CD14-positive monocyte (primary cell): ENCODE results near the gene SLC35F5. TPM values are rescaled to one million over a fixed set of nuclear protein-coding genes. Genes with fewer than 3 reads are reported as not detected.

ENCODE experiments used
- DNase-seq, 3 donors: peaks; one replicate each; pipeline ENCODE4 v3.0.0-alpha.2; 2011 to 2022
- H2AFZ ChIP-seq: 2 replicates; pipeline ENCODE4 v1.6.0; 2012; ENCODE audit warnings: mild to moderate bottlenecking, low read depth, low read length, inconsistent platforms; ENCODE audit not compliant: insufficient read depth, poor library complexity, severe bottlenecking
- H3K27ac ChIP-seq, 2 donors: 1 replicate in 1 of 2; 2 replicates in 1 of 2; pipeline ENCODE4 v1.5.1; 2012 to 2013; ENCODE audit warnings: low read length in 2 of 2, control low read depth in 1 of 2, inconsistent platforms in 1 of 2, low read depth in 1 of 2, mild to moderate bottlenecking in 1 of 2
- H3K27me3 ChIP-seq, 2 donors: one replicate each; pipeline versions ENCODE4 v1.6.0 to v1.6.1; 2011 to 2013; ENCODE audit warnings: low read length in 2 of 2; ENCODE audit not compliant: control insufficient read depth in 2 of 2, insufficient read depth in 2 of 2
- H3K36me3 ChIP-seq, 2 donors: replicated peaks in 1 of 2; 1 replicate in 1 of 2; 2 replicates in 1 of 2; pipeline versions ENCODE4 v1.5.1 to v1.6.1; 2012 to 2013; ENCODE audit warnings: low read length in 2 of 2, control low read depth in 1 of 2, inconsistent platforms in 1 of 2, mild to moderate bottlenecking in 1 of 2; ENCODE audit not compliant: insufficient read depth in 2 of 2, control insufficient read depth in 1 of 2
- H3K4me1 ChIP-seq, 2 donors: 1 replicate in 1 of 2; 2 replicates in 1 of 2; pipeline versions ENCODE4 v1.5.1 to v1.6.1; 2012 to 2013; ENCODE audit warnings: low read length in 2 of 2, control low read depth in 1 of 2, inconsistent platforms in 1 of 2, mild to moderate bottlenecking in 1 of 2, moderate library complexity in 1 of 2; ENCODE audit not compliant: insufficient read depth in 2 of 2, control insufficient read depth in 1 of 2
- H3K4me2 ChIP-seq: replicated peaks from 2 replicates; pipeline ENCODE3; 2012; ENCODE audit warnings: low read length, moderate library complexity, mild to moderate bottlenecking; ENCODE audit not compliant: poor library complexity, severe bottlenecking; ENCODE audit errors: extremely low read depth
- H3K4me3 ChIP-seq, 3 experiments: fragments of 200-600 bp in 1 of 3; sonication (generic) in 1 of 3; replicated peaks in 1 of 3; 1 replicate in 2 of 3; 2 replicates in 1 of 3; pipeline ENCODE4 v1.5.1; 2011 to 2013; ENCODE audit warnings: low read length in 3 of 3, mild to moderate bottlenecking in 3 of 3, control low read depth in 2 of 3, low read depth in 2 of 3, inconsistent platforms in 1 of 3, moderate library complexity in 1 of 3
- H3K79me2 ChIP-seq: 2 replicates; pipeline ENCODE4 v1.6.0; 2012; ENCODE audit warnings: mild to moderate bottlenecking, control low read depth, inconsistent platforms, low read length, moderate library complexity; ENCODE audit not compliant: insufficient read depth
- H3K9ac ChIP-seq: 2 replicates; pipeline ENCODE4 v1.6.0; 2017; ENCODE audit warnings: low read length, mild to moderate bottlenecking; ENCODE audit not compliant: insufficient read depth, poor library complexity, severe bottlenecking
- H3K9me3 ChIP-seq, 2 donors: replicated peaks in 1 of 2; 1 replicate in 1 of 2; 2 replicates in 1 of 2; pipeline versions ENCODE4 v1.5.1 to v1.6.1; 2012 to 2013; ENCODE audit warnings: low read length in 2 of 2, control low read depth in 1 of 2; ENCODE audit not compliant: control insufficient read depth in 1 of 2, insufficient read depth in 1 of 2
- H4K20me1 ChIP-seq: 2 replicates; pipeline ENCODE4 v1.6.0; 2012; ENCODE audit warnings: mild to moderate bottlenecking, low read length, control low read depth, moderate library complexity; ENCODE audit not compliant: insufficient read depth
- H3K27ac Mint-ChIP-seq, 7 donors: one replicate each; pipeline ENCODE4 v1.8.0; 2020; ENCODE audit warnings: mild to moderate bottlenecking in 7 of 7, mixed read lengths in 7 of 7, moderate library complexity in 6 of 7, inconsistent platforms in 2 of 7
- H3K27me3 Mint-ChIP-seq, 3 donors: one replicate each; pipeline ENCODE4 v1.8.0; 2021 to 2022; ENCODE audit warnings: low read depth in 3 of 3, mild to moderate bottlenecking in 3 of 3, mixed read lengths in 3 of 3, moderate library complexity in 3 of 3, inconsistent platforms in 1 of 3
- H3K36me3 Mint-ChIP-seq, 2 donors: one replicate each; pipeline ENCODE4 v1.8.0; 2020; ENCODE audit warnings: mixed read lengths in 2 of 2, inconsistent platforms in 1 of 2, mild to moderate bottlenecking in 1 of 2
- H3K4me1 Mint-ChIP-seq: one replicate; pipeline ENCODE4 v1.8.0; 2020; ENCODE audit warnings: mild to moderate bottlenecking, mixed read lengths
- H3K4me3 Mint-ChIP-seq, 2 donors: one replicate each; pipeline ENCODE4 v1.8.0; 2020; ENCODE audit warnings: mild to moderate bottlenecking in 2 of 2, mixed read lengths in 2 of 2, moderate library complexity in 1 of 2
- H3K9me3 Mint-ChIP-seq, 7 donors: one replicate each; pipeline ENCODE4 v1.8.0; 2020 to 2022; ENCODE audit warnings: mixed read lengths in 7 of 7, mild to moderate bottlenecking in 6 of 7, moderate library complexity in 6 of 7, inconsistent platforms in 2 of 7
- CTCF ChIP-seq: fragments of 200-600 bp; IDR thresholded peaks from one replicate; pipeline ENCODE4 v1.8.0; 2022; ENCODE audit warnings: antibody characterized with exemption, mild to moderate bottlenecking
- WGBS: methylation state at CpG from one replicate; pipeline ENCODE4 v1.1.5; 2013; ENCODE audit warnings: missing lambda C conversion rate; ENCODE audit not compliant: insufficient coverage; 5-methylcytosine and 5-hydroxymethylcytosine counted together
- intact Hi-C, 2 donors: fragments of 100-400 bp; cut with micrococcal nuclease; formaldehyde crosslinking; loops; one replicate each; pipeline versions ENCODE4 v1.15.0 to v1.15.1; 2023
- polyA plus RNA-seq, 3 donors: library from polyadenylated mRNA; depleted of rRNA in 1 of 3; unstranded in 2 of 3; stranded (reverse) in 1 of 3; fragments of 300-500 nt in 2 of 3; fragments of >200 nt in 1 of 3; fragmentation: Illumina TruSeq in 2 of 3; gene quantifications; 1 replicate in 2 of 3; 2 replicates in 1 of 3; pipeline ENCODE4 v1.2.3, GENCODE V29; 2012 to 2021

SLC35F5 gene
- polyA plus RNA-seq, 3 donors = 11.7 to 18.2 (median 13.6) TPM

GRCh38 chr2:113754160-113754559, 2.3 kb downstream of the SLC35F5 start:
- Histone ChIP-seq H3K27me3 (no peaks in the 10 kb centered on the region), H3K9ac (no peak overlapping the region), H3K9me3 (no peaks in the 10 kb centered on the region), H3K4me2 (no peak overlapping the region), H2AFZ (no peak overlapping the region), H4K20me1 (peaks cover 20% of the 10 kb centered on the region), H3K27ac (no peak overlapping the region), H3K79me2 (peaks cover 63% of the 10 kb centered on the region), H3K4me1 (peaks cover 13 to 25% of the 10 kb centered on the region in 2 donors), H3K4me3 (no peak overlapping the region), H3K36me3 (peaks cover 26 to 35% of the 10 kb centered on the region in 2 donors)
- H3K4me3 Mint-ChIP-seq = no peak overlapping the region
- intact Hi-C loops = loop anchor here (10.0 kb wide), 3 partner anchors 141 to 201 kb away; partner anchors contain the start of gene ACTR3 (in 1 of the 2)
- no peak for DNase-seq
- H3K27me3 Mint-ChIP-seq = peaks cover 0 to 2% (median 0%) of the 10 kb centered on the region in 3 donors
- H3K27ac Mint-ChIP-seq = no peak overlapping the region
- WGBS = 100% methylated on average over 1 of the region's 8 CpGs
- H3K4me1 Mint-ChIP-seq = peaks cover 19% of the 10 kb centered on the region
- TF ChIP-seq CTCF = no peak
- peaks cover 33 to 34% of the 10 kb centered on the region in 2 donors for H3K36me3 Mint-ChIP-seq
- H3K9me3 Mint-ChIP-seq = no peaks in the 10 kb centered on the region

GRCh38 chr2:113750385-113750784, 6.1 kb downstream of the SLC35F5 start:
- H3K9me3 Mint-ChIP-seq = no peaks in the 10 kb centered on the region
- intact Hi-C loops = loop anchor here (10.0 kb wide), 3 partner anchors 144 to 204 kb away; partner anchors contain the start of gene ACTR3 (in 1 of the 2)
- H3K36me3 ChIP-seq = peaks cover 51 to 72% of the 10 kb centered on the region in 2 donors

More at GRCh38 chr2:113750385-113750784, 6.1 kb downstream of the SLC35F5 start:
- Histone ChIP-seq H2AFZ (no peak overlapping the region), H3K4me1 (peaks cover 5 to 11% of the 10 kb centered on the region in 2 donors), H3K9me3 (no peaks in the 10 kb centered on the region), H3K27ac (no peak overlapping the region), H3K4me3 (no peak overlapping the region), H3K4me2 (no peak overlapping the region), H4K20me1 (peaks cover 30% of the 10 kb centered on the region), H3K27me3 (no peaks in the 10 kb centered on the region), H3K9ac (no peak overlapping the region), H3K79me2 (peaks cover 57% of the 10 kb centered on the region)
- no peak for TF ChIP-seq CTCF
- 100% methylated on average over 3 of the region's 4 CpGs for WGBS
- Mint-ChIP-seq H3K27ac (no peak overlapping the region), H3K4me3 (no peak overlapping the region), H3K27me3 (no peaks in the 10 kb centered on the region), H3K4me1 (peaks cover 10% of the 10 kb centered on the region), H3K36me3 (peaks cover 55 to 66% of the 10 kb centered on the region in 2 donors)
- no peak for DNase-seq
